ENCODE data around the gene ATXN10.

ATXN10 gene

DNA sequence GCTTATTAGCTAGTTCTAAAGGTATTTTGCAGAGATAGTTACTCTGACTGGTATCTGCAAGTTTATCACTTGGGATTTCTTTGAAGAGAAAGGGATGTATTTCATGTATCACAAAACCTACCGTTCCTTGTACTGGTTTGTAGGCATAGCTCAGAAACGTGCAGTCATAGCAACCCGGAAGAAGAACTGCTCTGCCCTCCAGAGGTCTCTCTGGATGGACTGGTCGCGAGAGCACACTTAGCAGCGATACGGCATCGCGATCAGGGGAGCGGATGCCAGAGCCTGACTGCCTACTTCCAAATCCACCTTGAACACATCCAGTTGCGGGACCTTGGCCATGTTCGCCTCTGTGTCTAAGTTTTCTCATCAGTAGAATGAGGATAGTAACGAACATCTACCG is 162.0 kb downstream of the ATXN10 start:
- no peak for DNase-seq

DNA sequence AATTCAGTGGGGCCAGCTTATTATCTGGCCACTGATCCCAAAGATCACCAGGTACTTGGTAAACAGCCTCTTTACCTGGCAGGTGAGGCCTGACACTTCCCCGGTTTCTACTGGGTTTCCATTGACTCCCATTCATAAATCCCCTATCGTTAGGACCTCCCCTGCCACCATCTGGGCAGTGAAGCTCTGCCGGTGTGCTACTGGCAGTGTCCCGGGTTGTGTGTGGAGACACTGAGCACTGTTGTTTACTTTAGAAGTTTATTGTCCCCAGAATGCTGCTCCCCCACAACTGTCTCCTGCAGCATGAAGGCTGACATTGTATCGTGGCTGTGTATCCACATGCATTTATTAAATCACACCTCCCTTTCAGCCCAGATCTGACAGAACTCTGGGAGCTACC is 162.6 kb downstream of the ATXN10 start:
- no peak for DNase-seq

DNA sequence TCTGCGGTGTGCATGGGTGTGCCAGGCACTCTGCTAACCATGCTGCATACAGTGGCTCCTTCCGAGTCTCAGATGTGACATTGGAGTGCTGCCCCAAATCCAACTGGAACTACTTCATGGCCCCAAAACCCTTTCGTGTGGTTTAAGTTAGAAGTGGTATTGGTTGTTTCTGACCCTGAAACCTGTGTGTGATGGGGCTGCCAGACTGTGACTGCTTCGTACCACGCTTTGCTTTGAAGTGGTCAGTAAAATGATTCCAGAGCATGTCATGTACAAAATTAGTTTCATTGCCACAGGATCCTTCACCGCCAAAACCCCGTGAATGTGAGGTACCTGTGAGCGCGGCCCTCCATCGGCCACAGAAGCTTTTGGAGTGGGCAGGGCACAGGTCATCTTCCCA is 163.2 kb downstream of the ATXN10 start:
- no peak for DNase-seq

DNA sequence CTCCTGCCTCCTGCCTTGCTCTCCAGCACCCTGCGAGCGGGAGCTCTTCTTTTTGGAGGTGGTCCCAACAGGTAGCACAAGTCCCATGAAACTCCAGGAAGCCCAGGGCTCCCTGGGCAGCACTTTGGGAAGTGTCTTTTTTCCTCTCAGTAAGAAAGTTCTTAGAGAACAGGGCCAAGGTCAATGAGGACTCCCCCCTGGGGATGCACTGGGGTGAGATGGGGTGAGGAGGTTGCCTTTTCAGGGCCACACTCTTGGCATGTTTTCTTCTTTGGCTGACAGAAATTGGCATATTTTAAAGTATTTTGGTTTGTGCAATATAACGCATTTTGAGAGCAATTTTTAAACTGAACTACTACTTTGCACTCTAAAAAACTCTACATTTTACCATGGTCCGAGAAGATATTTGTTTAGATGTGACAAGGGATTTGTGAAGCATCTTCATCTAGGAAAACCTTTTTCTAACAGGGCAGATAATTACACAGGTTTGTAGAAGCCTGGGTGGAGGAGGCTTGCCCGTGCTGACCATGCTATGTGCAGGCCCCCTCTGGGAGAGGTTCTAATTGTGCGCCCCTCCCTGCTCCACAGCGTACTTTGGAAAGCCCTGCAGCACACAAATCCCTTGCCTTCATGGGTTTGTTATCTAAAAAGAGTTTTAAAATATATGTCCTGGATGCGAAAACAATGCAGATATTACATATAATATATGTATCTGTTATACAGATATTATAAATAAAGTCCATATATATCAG is 165.0 kb downstream of the ATXN10 start:
- no peak for DNase-seq

DNA sequence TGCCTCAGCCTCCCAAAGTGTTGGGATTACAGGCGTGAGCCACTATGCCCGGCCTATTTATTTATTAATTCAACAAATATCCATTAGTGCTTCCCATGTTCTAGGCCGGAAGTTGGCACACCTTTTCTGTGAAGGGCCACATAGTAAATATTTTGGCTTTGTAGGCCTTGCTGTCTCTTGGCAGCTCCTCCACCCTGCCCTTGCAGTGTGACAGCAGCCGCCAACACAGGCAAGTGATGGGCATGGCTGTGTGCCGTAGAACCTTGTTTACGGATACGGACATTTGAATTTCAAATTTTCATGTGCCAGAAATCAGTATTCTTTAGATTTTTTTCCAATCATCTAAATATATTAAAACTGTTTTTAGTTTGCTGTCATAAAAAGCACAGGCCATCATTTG is 165.9 kb downstream of the ATXN10 start:
- no peak for DNase-seq

DNA sequence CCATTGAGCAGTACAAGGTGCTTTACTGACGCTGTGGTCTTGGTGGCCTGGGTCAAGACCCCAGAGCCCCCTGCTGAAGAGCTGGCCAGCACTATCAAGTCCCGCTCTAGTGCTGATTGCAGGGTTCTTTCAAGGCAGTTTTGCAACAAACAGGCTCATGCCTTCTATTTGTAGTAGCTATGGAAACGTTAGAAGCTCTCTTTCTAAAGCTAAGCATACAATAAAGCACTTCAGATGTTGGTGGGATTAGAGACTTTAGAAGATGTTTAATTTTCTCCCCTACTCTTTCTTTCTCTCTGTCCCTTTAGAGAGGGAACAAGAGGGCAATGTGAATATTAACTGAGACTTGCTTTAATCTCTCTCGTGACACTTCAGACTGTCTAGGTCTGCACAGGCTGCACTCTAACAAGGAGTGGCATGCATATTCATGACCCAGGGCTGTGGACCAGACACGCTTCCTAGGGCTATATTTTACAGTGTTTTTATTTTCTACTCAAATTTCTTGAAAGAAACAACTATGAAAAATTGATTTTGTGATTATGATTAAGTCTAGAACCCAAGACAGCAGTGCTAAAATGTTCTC is 166.8 kb downstream of the ATXN10 start:
- DNase-seq, result no peak

DNA sequence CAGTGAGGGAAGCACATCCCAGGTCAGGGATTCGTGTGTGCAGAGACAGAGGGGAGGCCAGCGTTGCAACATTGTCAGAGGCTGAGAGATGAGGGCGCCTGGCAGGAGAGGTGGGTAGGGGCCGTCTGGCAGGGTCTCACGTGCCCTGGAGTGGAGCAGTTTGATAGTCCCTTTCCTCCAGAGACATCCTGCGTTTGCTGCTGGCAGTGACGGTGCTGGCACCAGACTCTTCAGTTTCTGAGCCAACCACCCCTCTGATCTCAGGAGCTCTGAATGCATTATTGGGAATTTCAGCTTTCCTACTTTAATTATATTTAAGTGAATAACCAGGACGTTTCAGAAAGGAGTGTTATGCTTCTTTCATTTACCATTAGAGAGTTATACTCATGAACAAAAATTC is 168.8 kb downstream of the ATXN10 start:
- no peak for DNase-seq

DNA sequence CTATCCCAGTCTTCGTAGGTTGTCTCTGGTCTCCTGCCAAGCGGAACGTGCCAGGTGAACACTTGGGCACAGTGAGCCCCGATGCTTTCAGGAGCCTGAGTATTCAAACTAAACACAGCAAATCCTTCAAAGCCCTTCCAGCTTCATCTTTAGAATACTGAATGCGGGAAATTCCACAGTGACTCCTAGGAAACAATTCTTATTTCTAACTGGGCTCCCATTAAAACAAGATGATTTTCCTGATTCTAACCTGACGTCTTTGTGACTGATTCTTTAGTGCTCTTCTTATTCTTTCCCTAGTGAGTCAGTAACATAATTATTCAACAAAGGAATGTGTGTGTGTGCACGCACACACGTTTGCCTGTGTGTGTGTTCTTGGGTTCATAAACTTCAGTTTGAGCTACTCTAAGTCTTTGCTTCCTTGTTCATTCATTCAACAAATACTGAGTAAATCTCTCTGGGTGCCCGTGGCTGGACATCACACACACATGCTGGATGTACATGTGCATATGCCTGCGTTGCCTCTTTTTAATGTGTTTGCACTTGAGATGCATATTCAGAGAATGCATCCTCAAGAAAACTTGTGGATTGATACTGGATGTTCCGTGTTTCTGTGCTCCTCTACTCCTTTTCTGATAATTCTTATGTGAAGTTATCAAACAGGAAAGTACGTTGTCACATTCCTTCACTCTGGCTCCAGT is 170.8 kb downstream of the ATXN10 start:
- DNase-seq, result no peak

DNA sequence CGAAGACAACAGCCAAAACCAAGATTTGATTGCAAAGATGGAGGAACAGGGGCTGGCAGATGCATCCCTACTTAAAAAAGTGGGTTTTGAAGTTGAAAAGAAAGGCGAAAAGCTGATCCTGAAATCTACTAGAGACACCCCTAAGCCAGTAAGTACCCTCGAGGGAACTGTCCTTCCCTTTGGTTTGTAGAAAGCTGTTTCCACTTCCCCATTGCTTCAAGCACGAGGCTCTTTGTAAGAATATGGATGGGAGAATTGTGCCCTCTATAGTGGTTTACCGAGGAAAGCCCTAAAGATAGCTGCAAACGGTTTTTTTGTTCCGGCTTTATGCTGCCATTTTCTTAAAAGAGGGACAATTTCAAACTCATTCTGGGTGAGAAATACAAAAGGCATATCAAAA is 171.4 kb downstream of the ATXN10 start:
- DNase-seq, result no peak

DNA sequence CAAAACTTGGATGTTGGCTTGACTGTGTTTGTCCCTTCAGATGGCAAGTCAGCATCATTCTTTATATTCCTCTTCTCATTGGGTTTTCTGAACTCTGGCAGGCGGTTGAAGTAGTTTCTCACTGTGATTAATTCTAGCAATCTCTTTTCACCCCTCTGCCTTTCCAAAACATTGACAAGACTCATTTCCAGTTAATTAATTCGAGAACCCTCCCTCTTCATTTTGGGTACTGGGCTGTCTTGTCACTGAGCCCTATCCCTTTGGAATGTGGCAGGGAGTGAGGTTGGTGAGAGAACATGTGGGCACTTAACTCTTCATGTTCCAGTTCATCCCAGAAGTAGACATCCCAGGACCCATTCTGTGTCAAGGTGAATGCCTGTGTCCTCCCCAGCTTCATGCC is 172.4 kb downstream of the ATXN10 start:
- no peak for DNase-seq

DNA sequence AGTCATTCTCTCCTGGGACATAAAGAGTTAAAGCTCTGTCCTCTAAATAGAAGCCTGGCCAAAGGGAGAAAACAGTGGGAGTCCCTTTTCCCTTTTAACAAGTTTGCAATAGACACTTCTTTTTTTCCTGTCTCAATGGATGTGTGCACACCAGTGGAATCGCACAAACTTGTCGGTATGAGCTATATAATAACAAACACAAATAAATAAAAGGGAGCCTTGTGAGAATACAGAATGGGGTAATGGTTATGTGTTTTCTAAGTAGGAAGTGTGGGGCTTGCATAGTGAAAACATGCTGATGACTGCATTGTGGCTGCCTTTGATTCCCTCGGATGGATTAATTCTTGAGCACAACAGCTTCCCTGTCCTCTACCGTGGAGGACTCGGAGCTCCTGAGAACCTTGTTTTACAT is 173.4 kb downstream of the ATXN10 start:
- DNase-seq, result no peak

DNA sequence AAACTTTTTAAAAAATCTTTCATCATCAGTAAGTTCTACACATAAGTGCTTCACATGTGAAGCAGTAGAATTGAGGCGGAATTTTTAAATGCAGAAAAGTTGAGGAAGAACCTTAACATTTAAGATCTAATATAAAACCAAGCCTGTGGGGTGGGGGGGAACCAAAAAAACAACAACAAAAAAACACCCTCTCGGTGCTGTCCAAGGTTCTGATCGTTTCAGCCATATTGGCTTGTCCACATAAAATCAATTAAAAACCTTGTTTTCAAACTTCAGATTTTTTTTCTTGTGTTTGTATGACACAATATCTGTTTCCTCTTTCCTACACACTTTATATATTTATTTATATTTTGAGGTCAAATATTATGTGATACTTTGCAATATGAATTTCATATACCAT is 175.3 kb downstream of the ATXN10 start:
- no peak for DNase-seq

DNA sequence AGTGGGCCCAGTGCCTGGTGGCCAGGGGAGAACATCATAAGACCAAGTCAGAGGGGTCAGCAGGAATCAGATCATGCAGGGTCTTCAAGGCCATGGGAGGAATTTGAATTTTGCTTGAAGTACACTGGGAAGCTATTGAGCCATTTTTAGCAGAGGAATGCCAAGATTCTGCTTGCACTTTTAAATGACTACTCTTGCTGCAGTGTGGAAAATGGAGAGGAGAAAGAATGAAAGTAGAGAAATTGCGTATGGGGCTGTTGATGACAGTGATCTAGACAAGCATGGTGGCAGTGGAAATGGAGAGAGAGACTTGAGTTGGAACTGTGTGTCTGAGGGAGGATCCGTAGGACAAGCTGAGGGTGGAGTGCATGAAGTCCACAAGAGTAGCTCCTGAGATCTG is 177.3 kb downstream of the ATXN10 start:
- no peak for DNase-seq

DNA sequence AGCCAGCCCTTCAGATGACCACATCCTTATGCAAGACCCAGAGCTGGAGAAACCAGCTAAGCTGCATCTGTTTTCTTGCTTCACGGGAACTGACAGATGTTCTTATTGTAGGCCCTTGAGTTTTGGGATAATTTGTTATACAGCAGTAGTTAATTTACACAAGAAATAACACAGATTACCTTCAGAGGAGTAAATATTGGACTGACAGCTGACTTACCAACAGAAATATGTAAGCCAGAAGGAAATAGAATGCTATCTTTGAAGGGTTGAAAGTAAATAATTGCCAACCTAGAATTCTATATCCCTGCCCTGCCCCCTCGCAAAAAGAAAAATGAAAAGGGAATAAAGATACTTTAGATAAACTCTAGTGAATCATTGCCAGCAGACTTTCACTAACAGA is 181.2 kb downstream of the ATXN10 start:
- DNase-seq, result no peak

DNA sequence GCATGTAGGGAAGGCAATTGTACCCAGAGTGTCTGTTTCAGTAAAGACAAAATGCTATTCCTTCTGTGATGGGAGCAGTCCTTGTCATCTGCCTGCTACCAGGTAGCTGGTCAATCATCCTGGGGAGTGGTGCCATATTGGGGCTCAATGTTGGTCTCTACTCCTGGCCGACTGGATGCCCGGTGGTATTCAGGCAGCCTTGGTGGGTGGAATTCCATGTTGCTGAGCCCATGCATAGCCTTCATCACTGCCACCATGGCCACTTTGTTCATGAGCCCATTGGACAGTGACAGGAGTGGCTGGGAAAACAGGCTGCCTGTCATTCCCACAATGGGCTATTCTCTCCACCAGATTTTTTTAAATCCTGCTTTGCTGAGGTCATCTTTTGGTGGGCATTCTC is 184.3 kb downstream of the ATXN10 start:
- DNase-seq, result no peak

DNA sequence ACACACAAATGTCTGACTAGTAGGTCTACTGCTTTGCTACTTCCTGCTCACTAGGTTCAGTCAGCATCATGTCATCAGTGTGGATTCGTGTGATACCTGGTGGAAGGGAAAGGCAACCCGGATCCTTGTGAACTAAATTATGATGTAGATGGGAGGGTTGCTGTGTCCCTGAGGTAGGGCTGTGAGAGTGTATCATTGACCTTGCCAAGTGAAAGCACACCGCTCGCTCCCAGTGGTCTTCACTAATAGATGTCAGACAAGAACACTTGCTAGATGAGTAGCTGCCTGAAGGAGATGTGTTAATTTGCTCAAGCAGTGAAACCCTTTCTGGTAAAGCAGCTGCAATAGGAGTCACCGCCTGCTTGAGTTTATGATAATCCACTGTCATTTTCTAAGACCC is 185.9 kb downstream of the ATXN10 start:
- DNase-seq, result no peak

DNA sequence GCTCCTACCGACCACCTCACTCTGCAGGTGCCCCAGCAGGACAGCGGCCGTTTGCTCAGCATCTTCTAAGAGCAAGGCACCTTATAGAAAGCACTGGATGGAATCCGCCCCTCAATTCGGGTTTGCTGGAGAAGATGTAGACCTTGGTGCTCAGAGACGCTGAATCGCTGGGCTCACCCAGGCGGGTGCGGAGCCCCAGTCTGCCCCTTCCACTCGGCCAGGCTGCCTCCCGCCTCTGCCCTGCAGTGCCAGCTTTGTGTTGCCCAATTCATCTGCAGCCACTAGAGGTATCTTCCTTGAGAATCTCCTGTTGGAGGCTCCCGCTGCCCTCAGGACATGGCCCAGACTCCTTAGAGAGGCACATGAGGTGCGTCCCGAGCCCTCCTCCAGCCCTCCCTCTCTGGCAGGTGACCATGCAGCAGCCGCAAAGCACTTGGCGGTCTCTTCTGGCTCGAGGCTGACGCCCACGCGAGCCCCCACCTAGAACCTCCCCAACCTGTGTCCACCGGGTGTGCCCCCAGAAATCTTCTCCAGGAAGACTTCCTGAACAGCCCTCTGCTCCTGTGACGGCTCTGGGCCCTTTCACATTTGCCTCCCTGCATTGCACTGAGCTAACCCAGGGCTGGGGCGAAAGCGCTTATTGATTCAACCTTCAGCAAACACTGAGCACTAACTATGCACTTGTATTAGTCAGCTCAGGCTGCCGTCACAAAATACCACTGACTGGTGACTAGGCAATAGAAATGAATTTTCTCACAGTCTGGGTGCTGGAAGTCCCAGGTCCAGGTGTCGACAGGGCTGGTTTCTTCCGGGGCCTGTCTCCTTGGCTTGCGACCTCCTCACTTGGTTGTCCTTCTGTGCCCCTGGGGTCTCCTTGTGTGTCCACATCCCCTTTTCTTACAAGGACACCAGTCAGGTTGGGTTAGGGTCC is 187.9 kb downstream of the ATXN10 start:
- no peak for DNase-seq

DNA sequence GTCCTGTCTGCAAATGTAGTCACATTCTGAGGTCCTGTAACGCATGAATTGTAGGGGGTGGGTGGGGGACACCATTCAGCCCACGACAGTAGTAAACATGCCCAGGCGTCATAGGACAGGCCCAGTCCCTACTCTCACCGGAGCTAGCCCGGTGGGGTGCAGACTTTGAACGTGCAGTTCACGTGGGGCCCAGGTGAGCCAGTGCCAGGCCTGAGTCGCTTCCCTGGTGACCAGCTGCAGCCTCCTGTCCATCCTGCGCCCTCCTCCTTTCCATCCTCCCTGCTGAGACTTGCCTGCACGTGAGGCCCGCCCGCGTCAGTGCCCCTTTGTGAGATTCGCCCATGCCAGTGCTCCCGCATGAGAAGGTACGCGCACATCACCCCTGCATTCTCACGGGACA is 188.6 kb downstream of the ATXN10 start:
- DNase-seq, result no peak

DNA sequence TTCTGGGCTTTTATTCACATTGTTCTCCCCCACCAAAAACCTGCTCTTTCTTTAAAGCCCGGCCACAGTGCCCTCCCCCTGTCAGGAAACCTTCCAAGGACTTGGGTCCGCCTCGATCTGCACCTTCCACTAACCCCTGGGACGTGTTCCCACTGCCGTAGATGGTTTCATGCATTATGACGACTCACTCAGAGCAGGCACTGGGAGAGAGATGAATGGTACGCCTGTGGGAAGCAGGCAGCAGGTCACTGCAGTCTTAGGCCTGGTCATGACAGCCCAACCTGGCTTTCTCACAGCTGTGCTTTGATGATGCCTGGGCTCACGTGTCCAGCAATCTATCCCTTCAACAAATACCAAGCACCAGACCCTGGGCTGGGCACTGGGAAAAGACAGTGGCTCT is 189.6 kb downstream of the ATXN10 start:
- DNase-seq, result no peak

DNA sequence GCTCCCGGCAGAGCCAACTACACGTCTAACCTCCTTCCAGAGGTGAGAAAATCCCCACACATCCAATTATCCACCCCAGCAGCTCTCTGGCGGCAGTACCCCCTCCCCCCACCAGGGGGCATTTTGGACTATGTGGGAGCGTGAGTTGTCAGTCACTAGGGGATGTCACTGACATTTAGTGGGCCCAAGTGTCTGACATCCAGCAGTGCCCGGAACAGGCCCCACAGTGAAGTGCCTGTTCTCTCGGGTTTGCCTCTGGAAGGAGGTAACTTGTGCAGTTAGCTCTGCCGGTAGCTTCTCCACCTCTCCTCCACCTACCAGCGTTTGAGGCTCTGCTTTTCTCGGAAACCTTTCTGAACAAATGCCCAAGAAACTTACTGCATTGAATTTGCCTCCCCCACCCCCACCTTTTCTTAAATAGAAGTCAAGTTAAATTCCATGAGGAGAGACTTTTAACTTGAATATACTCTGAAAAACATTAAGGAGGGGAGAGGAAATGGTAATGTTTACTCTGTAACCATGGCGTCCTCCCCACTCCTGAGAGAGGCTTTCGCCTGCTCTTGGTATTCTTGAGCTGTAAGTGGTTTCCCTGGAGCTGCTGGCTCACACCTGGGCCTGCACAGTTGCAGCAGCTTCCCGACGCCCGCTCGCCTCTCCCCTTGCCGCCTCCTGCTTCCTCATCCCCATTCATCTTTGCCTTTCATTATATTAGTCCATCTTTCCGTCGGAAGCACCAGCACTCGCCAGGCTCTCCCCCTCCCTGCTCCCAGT is 192.5 kb downstream of the ATXN10 start:
- DNase-seq, result no peak

DNA sequence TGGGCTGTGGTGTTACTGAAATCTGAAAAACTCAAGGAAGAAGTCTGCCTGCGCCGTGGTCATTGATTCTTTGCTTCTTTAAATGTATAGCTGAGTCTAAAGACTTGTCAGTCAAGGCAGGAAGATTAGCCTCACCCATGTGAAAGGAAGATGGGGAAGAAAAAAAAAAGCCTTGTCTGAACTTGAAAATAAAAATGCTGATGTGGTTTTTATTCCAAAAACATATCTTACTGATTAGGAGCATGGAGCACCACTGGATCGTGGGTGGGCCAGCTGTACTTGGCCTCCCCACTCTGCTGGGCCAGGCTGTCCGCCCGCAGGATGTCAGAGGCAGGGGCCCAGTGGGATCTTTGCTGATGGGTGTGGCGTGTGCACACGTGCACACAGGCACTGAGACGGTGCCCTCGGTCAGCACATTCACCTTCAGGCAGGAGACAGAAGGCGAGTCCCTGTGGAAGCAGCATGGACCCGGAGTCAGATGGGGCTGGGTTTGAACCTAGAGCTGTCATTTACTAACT is 193.4 kb downstream of the ATXN10 start:
- DNase-seq, result no peak

DNA sequence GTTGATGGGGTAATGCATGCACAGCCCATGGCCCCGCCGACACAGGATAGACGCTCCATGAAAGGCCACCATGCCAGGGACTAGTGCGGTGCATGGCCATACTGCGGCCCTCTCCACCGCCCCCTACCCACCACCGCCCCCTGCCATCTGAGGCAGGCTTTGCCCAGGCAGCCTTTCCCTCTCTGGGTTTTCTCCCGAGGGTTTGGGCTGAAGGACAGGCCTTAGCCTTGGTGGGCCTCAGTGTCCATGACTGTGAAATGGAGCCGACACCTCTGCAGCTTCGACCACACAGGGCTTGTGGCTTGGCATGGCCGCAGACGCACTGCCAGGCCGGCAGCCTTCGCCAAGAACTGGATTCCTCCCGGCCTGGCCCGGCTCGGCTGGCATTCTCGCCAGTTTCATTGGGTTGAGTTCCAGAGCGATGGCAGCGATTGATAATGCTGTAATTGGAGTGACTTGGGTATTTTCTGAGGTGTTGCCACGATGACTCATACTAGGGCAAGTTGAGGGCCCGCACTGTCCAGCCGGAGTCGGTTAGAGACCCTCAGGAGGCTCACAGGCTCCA is 194.0 kb downstream of the ATXN10 start:
- DNase-seq, result no peak
